HepG2 (cell line): ENCODE data around the gene MLST8. TPM values are rescaled to one million over a fixed set of nuclear protein-coding genes. Genes with fewer than 3 reads are reported as not detected.

Source experiments
- ADNP ChIP-seq: sonication (generic); formaldehyde crosslinking; IDR thresholded peaks from 2 replicates; pipeline ENCODE4 v1.4.0; 2020; ENCODE audit warnings: missing genetic modification reagents
- ARID2 ChIP-seq: sonication (generic); formaldehyde crosslinking; IDR thresholded peaks from 2 replicates; pipeline ENCODE4 v1.8.1; 2022; ENCODE audit warnings: mild to moderate bottlenecking, missing genetic modification reagents, borderline replicate concordance
- FOXM1 ChIP-seq: sonication (generic); formaldehyde crosslinking; IDR thresholded peaks from 2 replicates; pipeline ENCODE4 v1.5.0; 2020; ENCODE audit warnings: missing genetic modification reagents
- GABPA ChIP-seq, 2 experiments: IDR thresholded peaks; 2 replicates each; pipeline ENCODE4 v1.6.1; 2011 to 2016; ENCODE audit warnings: low read depth in 2 of 2, low read length in 1 of 2, missing biosample characterization in 1 of 2, missing genetic modification characterization in 1 of 2
- HMGA1 ChIP-seq: sonication (generic); formaldehyde crosslinking; conservative IDR thresholded peaks from 2 replicates; pipeline ENCODE4 v1.4.0; 2020; ENCODE audit warnings: missing genetic modification reagents
- KDM6A ChIP-seq: IDR thresholded peaks from 2 replicates; pipeline ENCODE4 v1.6.1; 2016; ENCODE audit warnings: low read depth
- NR2F2 ChIP-seq: IDR thresholded peaks from 2 replicates; pipeline ENCODE4 v1.6.1; 2012; ENCODE audit warnings: low read depth, inconsistent platforms, borderline replicate concordance
- RFXAP ChIP-seq: sonication (generic); formaldehyde crosslinking; IDR thresholded peaks from 2 replicates; pipeline ENCODE4 v1.4.0; 2020; ENCODE audit warnings: missing genetic modification reagents, borderline replicate concordance
- SIN3B ChIP-seq: fragments of 150-350 bp; IDR thresholded peaks from 2 replicates; pipeline ENCODE4 v1.6.1; 2014; ENCODE audit warnings: low read length
- SNRNP70 ChIP-seq: fragments of 200-400 bp; formaldehyde crosslinking; IDR thresholded peaks from 2 replicates; pipeline ENCODE4 v1.6.1; 2017; ENCODE audit warnings: mild to moderate bottlenecking, low read depth, low read length, moderate library complexity
- SP2 ChIP-seq: sonication (generic); formaldehyde crosslinking; IDR thresholded peaks from 2 replicates; pipeline ENCODE4 v1.5.1; 2020; ENCODE audit warnings: mild to moderate bottlenecking, missing genetic modification reagents
- TGIF2 ChIP-seq: IDR thresholded peaks from 2 replicates; pipeline ENCODE4 v1.6.1; 2016; ENCODE audit warnings: control low read depth, missing compliant biosample characterization
- THYN1 ChIP-seq: sonication (generic); formaldehyde crosslinking; IDR thresholded peaks from 2 replicates; pipeline ENCODE4 v1.8.1; 2023; ENCODE audit warnings: low read depth, mild to moderate bottlenecking, moderate library complexity, missing genetic modification reagents, borderline replicate concordance
- ZFP90 ChIP-seq: sonication (generic); formaldehyde crosslinking; IDR thresholded peaks from 2 replicates; pipeline ENCODE4 v1.8.0; 2022; ENCODE audit warnings: missing genetic modification reagents, mild to moderate bottlenecking, inconsistent platforms, borderline replicate concordance
- ZMYM4 ChIP-seq: sonication (generic); formaldehyde crosslinking; IDR thresholded peaks from 2 replicates; pipeline ENCODE4 v1.8.1; 2023; ENCODE audit warnings: mild to moderate bottlenecking, missing genetic modification reagents
- ZNF10 ChIP-seq: sonication (generic); formaldehyde crosslinking; IDR thresholded peaks from 2 replicates; pipeline ENCODE4 v1.4.0; 2020; ENCODE audit warnings: mild to moderate bottlenecking, low read depth, missing genetic modification reagents, borderline replicate concordance
- ZNF230 ChIP-seq: sonication (generic); formaldehyde crosslinking; IDR thresholded peaks from 2 replicates; pipeline ENCODE4 v1.4.0; 2020; ENCODE audit warnings: mild to moderate bottlenecking, missing genetic modification reagents
- ZNF329 ChIP-seq: sonication (generic); formaldehyde crosslinking; IDR thresholded peaks from 2 replicates; pipeline ENCODE4 v1.9.0; 2021; ENCODE audit warnings: low read depth, mild to moderate bottlenecking, missing genetic modification reagents
- ZNF383 ChIP-seq: sonication (generic); formaldehyde crosslinking; IDR thresholded peaks from 2 replicates; pipeline ENCODE4 v1.4.0; 2020; ENCODE audit warnings: missing genetic modification reagents, mild to moderate bottlenecking, borderline replicate concordance
- ZNF563 ChIP-seq: sonication (generic); formaldehyde crosslinking; IDR thresholded peaks from 2 replicates; pipeline ENCODE4 v1.8.0; 2022; ENCODE audit warnings: mild to moderate bottlenecking, moderate library complexity, missing genetic modification reagents
- ZNF567 ChIP-seq: sonication (generic); formaldehyde crosslinking; IDR thresholded peaks from 2 replicates; pipeline ENCODE4 v1.8.1; 2023; ENCODE audit warnings: mild to moderate bottlenecking, missing genetic modification reagents, borderline replicate concordance
- ZNF737 ChIP-seq: sonication (generic); formaldehyde crosslinking; IDR thresholded peaks from 2 replicates; pipeline ENCODE4 v1.5.0; 2020; ENCODE audit warnings: missing genetic modification reagents, mild to moderate bottlenecking, borderline replicate concordance
- ZNF850 ChIP-seq: sonication (generic); formaldehyde crosslinking; conservative IDR thresholded peaks from 2 replicates; pipeline ENCODE4 v1.9.0; 2021; ENCODE audit warnings: mild to moderate bottlenecking, missing genetic modification reagents
- polyA plus RNA-seq, 8 experiments: library from polyadenylated mRNA; depleted of rRNA in 3 of 8; stranded (reverse) in 7 of 8; unstranded in 1 of 8; fragments of >200 nt; fragmentation: Illumina TruSeq in 4 of 8; extraction: Trizol in 4 of 8; gene quantifications; 2 replicates each; pipeline versions ENCODE4 v1.2.1 to v1.2.3, GENCODE V29; 2011 to 2016; ENCODE audit warnings: low read depth in 4 of 8, missing spikeins in 1 of 8, mixed read lengths in 1 of 8; ENCODE audit not compliant: insufficient read depth in 1 of 8
- total RNA-seq, 5 experiments: library from RNA; depleted of rRNA; stranded (reverse); fragments of >200 nt; fragmentation: Illumina TruSeq; extraction: Trizol; gene quantifications; 2 replicates each; pipeline ENCODE4 v1.2.3, GENCODE V29; 2016; ENCODE audit warnings: low read depth in 1 of 5
- TF ChIP-seq, protein P1 (sequence below): sonication (generic); formaldehyde crosslinking; IDR thresholded peaks from 2 replicates; pipeline ENCODE4 v1.4.0; 2020; ENCODE audit warnings: missing genetic modification reagents
- TF ChIP-seq, protein P2 (sequence below): sonication (generic); formaldehyde crosslinking; IDR thresholded peaks from 2 replicates; pipeline ENCODE4 v1.5.0; 2020; ENCODE audit warnings: mild to moderate bottlenecking, missing genetic modification reagents, borderline replicate concordance

Gene MLST8
- total and polyA plus RNA-seq, 2 of the 13 experiments (the other 11 are each of a cell fraction or from before 2014, with no cell fraction given): 30.8 to 72.7 TPM

DNA sequence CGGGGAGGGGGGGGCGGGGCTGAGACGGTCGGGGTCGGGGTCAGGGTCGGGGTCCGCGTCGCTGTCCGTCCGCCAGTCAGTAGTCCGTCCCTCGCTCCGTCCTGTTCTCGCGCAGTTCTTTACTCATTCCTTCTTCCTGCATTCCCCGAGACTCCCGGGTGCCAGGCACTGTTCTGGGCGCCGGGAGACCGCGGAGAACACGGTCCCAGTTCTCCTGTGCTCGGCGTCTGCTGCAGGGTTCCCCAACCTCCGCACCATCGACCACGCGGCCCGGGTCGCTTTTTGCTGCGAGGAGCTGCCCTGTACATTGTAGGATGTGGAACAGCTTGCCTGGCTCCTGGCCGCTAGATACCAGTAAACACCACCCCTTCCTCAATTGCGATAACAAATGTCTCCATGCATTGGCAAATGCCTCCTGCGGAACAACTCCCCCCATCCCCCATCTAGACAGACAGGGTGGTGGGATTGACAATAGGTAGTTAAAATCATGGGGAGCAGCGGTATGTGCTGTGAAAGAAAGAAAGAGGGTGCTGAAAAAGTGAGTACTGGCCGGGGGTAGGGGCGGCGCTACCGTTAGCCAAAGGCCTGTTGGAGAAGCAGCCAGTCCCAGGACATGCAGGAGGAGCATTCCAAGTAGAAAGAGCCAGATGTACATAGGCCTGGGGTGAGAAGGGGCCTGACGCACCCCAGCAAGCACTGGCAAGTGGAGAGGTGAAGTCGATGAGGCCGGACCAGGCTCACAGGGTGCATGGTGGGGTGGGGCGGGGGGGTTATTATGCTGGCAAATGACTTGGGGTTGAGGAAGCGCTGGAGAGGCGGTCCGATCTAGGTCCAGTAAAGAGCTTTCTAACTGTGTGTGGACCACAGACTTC is 49.0 kb upstream of the MLST8 start (continued):
- TF ChIP-seq ZNF563 (no peak), SNRNP70 (no peak), ZNF383 (CRISPR knock-in tag) (no peak), ZNF567 (no peak), RFXAP (no peak), ZNF850 (no peak), KDM6A (no peak), SIN3B (no peak), SP2 (CRISPR knock-in tag) (no peak), ZFP90 (CRISPR knock-in tag) (no peak), ZNF230 (CRISPR knock-in tag) (0 out of 2 replicates have a peak, but pooled peaks have one; percentile 13), ARID2 (CRISPR knock-in tag) (no peak), TGIF2 (no peak), ZNF737 (CRISPR knock-in tag) (no peak), ZNF10 (CRISPR knock-in tag) (no peak), FOXM1 (CRISPR knock-in tag) (no peak), NR2F2 (no peak; the same call in 1 of the 2 replicates), ADNP (CRISPR knock-in tag) (no peak), ZNF329 (CRISPR knock-in tag) (no peak), HMGA1 (CRISPR knock-in tag) (no peak), ZMYM4 (no peak), THYN1 (CRISPR knock-in tag) (no peak), GABPA (IDR thresholded peaks at IDR 0.05; ENCODE audit: low read depth, low read length) (no peak), GABPA (CRISPR knock-in tag; IDR thresholded peaks at IDR 0.05; ENCODE audit: low read depth) (0 out of 2 replicates have a peak, but pooled peaks have one; percentile 16)
- TF ChIP-seq, protein P1, sequence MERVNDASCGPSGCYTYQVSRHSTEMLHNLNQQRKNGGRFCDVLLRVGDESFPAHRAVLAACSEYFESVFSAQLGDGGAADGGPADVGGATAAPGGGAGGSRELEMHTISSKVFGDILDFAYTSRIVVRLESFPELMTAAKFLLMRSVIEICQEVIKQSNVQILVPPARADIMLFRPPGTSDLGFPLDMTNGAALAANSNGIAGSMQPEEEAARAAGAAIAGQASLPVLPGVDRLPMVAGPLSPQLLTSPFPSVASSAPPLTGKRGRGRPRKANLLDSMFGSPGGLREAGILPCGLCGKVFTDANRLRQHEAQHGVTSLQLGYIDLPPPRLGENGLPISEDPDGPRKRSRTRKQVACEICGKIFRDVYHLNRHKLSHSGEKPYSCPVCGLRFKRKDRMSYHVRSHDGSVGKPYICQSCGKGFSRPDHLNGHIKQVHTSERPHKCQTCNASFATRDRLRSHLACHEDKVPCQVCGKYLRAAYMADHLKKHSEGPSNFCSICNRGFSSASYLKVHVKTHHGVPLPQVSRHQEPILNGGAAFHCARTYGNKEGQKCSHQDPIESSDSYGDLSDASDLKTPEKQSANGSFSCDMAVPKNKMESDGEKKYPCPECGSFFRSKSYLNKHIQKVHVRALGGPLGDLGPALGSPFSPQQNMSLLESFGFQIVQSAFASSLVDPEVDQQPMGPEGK: peak; percentile 66
- TF ChIP-seq, protein P2, sequence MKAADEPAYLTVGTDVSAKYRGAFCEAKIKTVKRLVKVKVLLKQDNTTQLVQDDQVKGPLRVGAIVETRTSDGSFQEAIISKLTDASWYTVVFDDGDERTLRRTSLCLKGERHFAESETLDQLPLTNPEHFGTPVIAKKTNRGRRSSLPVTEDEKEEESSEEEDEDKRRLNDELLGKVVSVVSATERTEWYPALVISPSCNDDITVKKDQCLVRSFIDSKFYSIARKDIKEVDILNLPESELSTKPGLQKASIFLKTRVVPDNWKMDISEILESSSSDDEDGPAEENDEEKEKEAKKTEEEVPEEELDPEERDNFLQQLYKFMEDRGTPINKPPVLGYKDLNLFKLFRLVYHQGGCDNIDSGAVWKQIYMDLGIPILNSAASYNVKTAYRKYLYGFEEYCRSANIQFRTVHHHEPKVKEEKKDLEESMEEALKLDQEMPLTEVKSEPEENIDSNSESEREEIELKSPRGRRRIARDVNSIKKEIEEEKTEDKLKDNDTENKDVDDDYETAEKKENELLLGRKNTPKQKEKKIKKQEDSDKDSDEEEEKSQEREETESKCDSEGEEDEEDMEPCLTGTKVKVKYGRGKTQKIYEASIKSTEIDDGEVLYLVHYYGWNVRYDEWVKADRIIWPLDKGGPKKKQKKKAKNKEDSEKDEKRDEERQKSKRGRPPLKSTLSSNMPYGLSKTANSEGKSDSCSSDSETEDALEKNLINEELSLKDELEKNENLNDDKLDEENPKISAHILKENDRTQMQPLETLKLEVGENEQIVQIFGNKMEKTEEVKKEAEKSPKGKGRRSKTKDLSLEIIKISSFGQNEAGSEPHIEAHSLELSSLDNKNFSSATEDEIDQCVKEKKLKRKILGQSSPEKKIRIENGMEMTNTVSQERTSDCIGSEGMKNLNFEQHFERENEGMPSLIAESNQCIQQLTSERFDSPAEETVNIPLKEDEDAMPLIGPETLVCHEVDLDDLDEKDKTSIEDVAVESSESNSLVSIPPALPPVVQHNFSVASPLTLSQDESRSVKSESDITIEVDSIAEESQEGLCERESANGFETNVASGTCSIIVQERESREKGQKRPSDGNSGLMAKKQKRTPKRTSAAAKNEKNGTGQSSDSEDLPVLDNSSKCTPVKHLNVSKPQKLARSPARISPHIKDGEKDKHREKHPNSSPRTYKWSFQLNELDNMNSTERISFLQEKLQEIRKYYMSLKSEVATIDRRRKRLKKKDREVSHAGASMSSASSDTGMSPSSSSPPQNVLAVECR (CRISPR knock-in tag): no peak
